Measurements from ENCODE around the gene CCDC158.

- TF ChIP-seq SP1 (IDR thresholded peaks at IDR 0.05; ENCODE audit: low read depth, low read length) (no peak), CTCF (IDR thresholded peaks at IDR 0.05; ENCODE audit: control extremely low read depth in 1 of 3, insufficient read depth in 1 of 3, low read depth in 1 of 3, low read length in 3 of 3) (no peak)
Observed at GRCh38 chr4:76267811-76268210, 153.1 kb downstream of the CCDC158 start.

Data from H1 (cell line).